GM10266 (cell line): ENCODE data around the gene CENPP.
A peak's percentile ranks its signal among the peaks of the same experiment; 100 is the strongest.

ENCODE experiments used
- DNase-seq: peaks from one replicate; pipeline ENCODE4 v3.0.0; 2012; ENCODE audit errors: extremely low spot score
- CTCF ChIP-seq: IDR thresholded peaks from 2 replicates; pipeline ENCODE4 v1.5.1; 2012; ENCODE audit warnings: mild to moderate bottlenecking, low read depth; ENCODE audit not compliant: control insufficient read depth, insufficient read depth; ENCODE audit errors: missing control alignments

The CENPP gene

GRCh38 chr9:92508018-92508820 is 182.5 kb downstream of the CENPP start:
- no peak for DNase-seq
- TF ChIP-seq CTCF: no peak

- no peak for DNase-seq
- no peak for TF ChIP-seq CTCF
Observed at GRCh38 chr9:92509050-92509449, 183.3 kb downstream of the CENPP start.

- no peak for TF ChIP-seq CTCF
- peak; percentile 13 for DNase-seq
Observed at GRCh38 chr9:92510747-92511146, 185.0 kb downstream of the CENPP start.

GRCh38 chr9:92512622-92513021 is 186.9 kb downstream of the CENPP start:
- no peak for TF ChIP-seq CTCF
- DNase-seq: no peak

- TF ChIP-seq CTCF: no peak
- DNase-seq: no peak
Observed at GRCh38 chr9:92513349-92513748, 187.6 kb downstream of the CENPP start.

- TF ChIP-seq CTCF: no peak
- DNase-seq: no peak
Observed at GRCh38 chr9:92514635-92515034, 188.9 kb downstream of the CENPP start.

GRCh38 chr9:92516521-92516920 is 190.8 kb downstream of the CENPP start:
- no peak for TF ChIP-seq CTCF

More at GRCh38 chr9:92516521-92516920, 190.8 kb downstream of the CENPP start:
- no peak for DNase-seq
